ENCODE results near the gene TMX4. TPM values are rescaled to one million over a fixed set of nuclear protein-coding genes. Genes with fewer than 3 reads are reported as not detected.

Gene TMX4, protein sequence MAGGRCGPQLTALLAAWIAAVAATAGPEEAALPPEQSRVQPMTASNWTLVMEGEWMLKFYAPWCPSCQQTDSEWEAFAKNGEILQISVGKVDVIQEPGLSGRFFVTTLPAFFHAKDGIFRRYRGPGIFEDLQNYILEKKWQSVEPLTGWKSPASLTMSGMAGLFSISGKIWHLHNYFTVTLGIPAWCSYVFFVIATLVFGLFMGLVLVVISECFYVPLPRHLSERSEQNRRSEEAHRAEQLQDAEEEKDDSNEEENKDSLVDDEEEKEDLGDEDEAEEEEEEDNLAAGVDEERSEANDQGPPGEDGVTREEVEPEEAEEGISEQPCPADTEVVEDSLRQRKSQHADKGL
- 17.6 to 21.1 TPM (median 20.2 TPM) in 5 replicates for total RNA-seq (2022; extraction: Qiagen RNA extraction)

GRCh38 chr20:8019246-8019997, at the start of gene TMX4:
TMX4 (minus strand) TSS chr20:8019761; CDS start chr20:8019613, 148 bp downstream.

DNA sequence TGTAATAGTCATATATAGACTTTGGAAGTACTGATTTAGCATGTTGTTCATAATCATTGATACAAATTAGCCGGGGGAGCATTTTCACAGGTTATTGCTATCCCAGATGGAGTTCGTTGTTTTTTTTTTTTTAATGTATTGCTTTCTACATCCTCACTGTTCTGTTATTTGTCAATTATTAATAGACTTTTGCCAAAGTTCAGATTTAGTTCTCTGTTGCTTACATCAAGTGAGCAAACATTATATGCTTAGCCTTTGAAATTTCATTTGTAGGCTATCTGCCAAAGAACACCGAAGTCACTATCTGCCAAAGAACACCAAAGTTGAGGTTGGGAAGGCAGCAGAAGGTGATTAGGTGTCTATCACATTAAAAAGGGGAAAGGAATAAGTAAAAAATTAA, 79.2 kb downstream of the TMX4 start, which contains the start of gene HAO1:
Gene HAO1, minus strand, starts transcription at position 118 of the 400 bp plus-strand sequence. Its CDS starts 36 bp downstream, at position 82.

Other genes starting within 250 kb of the TMX4 start
- gene HAO1, start 79.3 kb downstream of the TMX4 start, total RNA-seq (2022; extraction: Qiagen RNA extraction), result not detected in 5 replicates
- gene PLCB1, start 112.5 kb upstream of the TMX4 start, total RNA-seq (2022; extraction: Qiagen RNA extraction), result 0.20 to 1.2 TPM (median 0.66 TPM) in 5 replicates